Measurements from ENCODE around the gene GPER1. TPM values are rescaled to one million over a fixed set of nuclear protein-coding genes. Genes with fewer than 3 reads are reported as not detected.

GPER1 gene
- total RNA-seq, 1 experiment from 2014 or later: 4.9 TPM

DNA sequence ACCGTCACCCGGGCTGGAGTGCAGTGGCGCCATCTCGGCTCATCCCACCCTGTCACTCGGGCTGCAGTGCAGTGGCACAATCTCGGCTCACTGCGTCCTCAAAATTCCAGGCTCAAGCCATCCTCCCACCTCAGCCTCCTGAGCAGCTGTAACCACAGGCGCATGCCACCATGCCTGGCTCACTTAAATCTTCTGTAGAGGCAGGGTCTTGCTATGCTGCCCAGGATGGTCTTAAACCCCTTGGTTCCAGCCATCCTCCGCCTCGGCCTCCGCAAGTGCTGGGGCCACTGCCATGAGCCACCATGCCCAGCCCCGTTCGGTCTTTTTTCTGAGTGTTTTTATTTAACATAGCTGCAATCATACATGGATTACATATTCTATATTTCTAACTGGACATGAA, 41.5 kb downstream of the GPER1 start:
- Histone ChIP-seq H2AFZ (ENCODE audit: low read length) (no peak overlapping the region), H3K36me3 (ENCODE audit: low read depth, low read length) (peaks cover 2% of the 10 kb centered on the region; the same call in 1 of the 2 replicates), H3K4me3 (ENCODE audit: low read length) (no peak overlapping the region), H3K27ac (ENCODE audit: low read length) (no peak overlapping the region), H4K20me1 (ENCODE audit: low read length) (no peaks in the 10 kb centered on the region), H3F3A (ENCODE audit: low read length, unreplicated experiment) (no peaks in the 10 kb centered on the region), H3K9me2 (replicated peaks; ENCODE audit: low read length) (no peaks in the 10 kb centered on the region), H3K79me2 (ENCODE audit: low read length) (peaks cover 25% of the 10 kb centered on the region), H3K4me2 (ENCODE audit: low read length) (no peak overlapping the region), H3K27me3 (ENCODE audit: low read length) (no peaks in the 10 kb centered on the region), H3K4me1 (ENCODE audit: insufficient read depth, low read length) (no peaks in the 10 kb centered on the region), H3K9me3 (ENCODE audit: low read length) (no peaks in the 10 kb centered on the region), H3K9ac (ENCODE audit: low read length) (no peak overlapping the region)
- ChIA-PET CTCF (no interaction called here), POLR2A (ENCODE audit: unreplicated experiment) (no interaction called here)
- intact Hi-C loops (cut with micrococcal nuclease): no loop called here
- BruUV-seq (replicated peaks): no TSS peak
- TF ChIP-seq EZH2phosphoT487 (IDR thresholded peaks at IDR 0.05; ENCODE audit: borderline replicate concordance, low read length): no peak
- TF ChIP-seq EZH2 (IDR thresholded peaks at IDR 0.05; ENCODE audit: low read length, unreplicated experiment): no peak
- TF ChIP-seq, protein P1, sequence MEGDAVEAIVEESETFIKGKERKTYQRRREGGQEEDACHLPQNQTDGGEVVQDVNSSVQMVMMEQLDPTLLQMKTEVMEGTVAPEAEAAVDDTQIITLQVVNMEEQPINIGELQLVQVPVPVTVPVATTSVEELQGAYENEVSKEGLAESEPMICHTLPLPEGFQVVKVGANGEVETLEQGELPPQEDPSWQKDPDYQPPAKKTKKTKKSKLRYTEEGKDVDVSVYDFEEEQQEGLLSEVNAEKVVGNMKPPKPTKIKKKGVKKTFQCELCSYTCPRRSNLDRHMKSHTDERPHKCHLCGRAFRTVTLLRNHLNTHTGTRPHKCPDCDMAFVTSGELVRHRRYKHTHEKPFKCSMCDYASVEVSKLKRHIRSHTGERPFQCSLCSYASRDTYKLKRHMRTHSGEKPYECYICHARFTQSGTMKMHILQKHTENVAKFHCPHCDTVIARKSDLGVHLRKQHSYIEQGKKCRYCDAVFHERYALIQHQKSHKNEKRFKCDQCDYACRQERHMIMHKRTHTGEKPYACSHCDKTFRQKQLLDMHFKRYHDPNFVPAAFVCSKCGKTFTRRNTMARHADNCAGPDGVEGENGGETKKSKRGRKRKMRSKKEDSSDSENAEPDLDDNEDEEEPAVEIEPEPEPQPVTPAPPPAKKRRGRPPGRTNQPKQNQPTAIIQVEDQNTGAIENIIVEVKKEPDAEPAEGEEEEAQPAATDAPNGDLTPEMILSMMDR (conservative IDR thresholded peaks at IDR 0.05; ENCODE audit: low read depth, low read length): no peak
- no peak for DNase-seq
- no peak for ATAC-seq

DNA sequence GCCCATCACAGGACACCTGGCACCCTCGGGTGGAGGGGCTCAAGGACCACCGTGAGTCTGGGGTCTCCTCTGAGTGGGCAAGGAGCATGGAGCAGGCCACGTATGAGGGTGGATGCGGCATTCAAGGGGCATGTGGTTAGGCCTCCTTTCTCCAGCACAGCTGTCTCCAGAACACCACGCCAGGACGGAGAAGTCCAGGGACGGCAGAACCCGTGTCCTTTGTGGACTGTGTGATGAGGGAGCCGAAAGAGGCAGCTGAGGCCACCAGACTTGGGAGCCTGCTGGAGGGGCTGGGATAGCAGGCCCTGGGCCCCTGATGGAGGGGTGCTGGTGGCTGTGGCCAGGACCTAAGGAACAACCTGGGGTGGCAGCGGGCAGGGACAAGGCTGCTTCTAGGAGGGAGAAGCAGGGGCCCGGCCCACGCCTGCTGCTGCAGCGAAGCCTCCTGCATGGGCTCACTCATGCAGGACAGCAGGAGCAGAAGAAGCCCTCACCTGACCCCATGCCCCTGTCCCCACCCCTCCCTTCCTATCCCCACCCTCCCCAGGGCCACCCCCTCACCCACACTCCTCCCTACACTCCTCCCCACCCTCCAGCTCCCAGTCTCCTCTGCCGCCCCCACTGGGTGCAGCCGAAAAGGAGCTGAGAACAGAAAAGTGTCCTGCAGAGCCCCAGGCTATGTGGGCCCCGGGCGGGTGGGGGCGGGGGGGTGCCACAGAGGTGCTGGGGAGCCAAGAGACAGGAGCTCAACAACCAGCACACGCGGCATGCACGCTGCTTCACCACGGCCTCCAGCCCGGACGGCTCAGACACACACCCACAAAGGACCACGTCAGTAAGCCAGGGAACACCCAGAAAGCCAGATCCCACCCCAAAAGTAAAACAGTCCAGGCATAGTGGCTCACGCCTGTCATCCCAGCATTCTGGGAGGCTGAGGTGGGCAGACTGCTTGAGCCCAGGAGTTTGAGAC, 42.4 kb downstream of the GPER1 start:
- Histone ChIP-seq H2AFZ (ENCODE audit: low read length) (no peak overlapping the region), H3K9me2 (replicated peaks; ENCODE audit: low read length) (no peaks in the 10 kb centered on the region), H3F3A (ENCODE audit: low read length, unreplicated experiment) (no peaks in the 10 kb centered on the region), H3K9ac (ENCODE audit: low read length) (no peak overlapping the region), H3K9me3 (ENCODE audit: low read length) (no peaks in the 10 kb centered on the region), H3K4me3 (ENCODE audit: low read length) (no peak overlapping the region), H3K36me3 (ENCODE audit: low read depth, low read length) (peaks cover 2% of the 10 kb centered on the region; the same call in 1 of the 2 replicates), H3K27me3 (ENCODE audit: low read length) (no peaks in the 10 kb centered on the region), H3K4me2 (ENCODE audit: low read length) (no peak overlapping the region), H3K79me2 (ENCODE audit: low read length) (peaks cover 31% of the 10 kb centered on the region), H4K20me1 (ENCODE audit: low read length) (no peaks in the 10 kb centered on the region), H3K4me1 (ENCODE audit: insufficient read depth, low read length) (no peaks in the 10 kb centered on the region), H3K27ac (ENCODE audit: low read length) (no peak overlapping the region)
- intact Hi-C loops (cut with micrococcal nuclease): no loop called here
- no peak for DNase-seq
- no peak for ATAC-seq
- no TSS peak for BruUV-seq (replicated peaks)
- ChIA-PET CTCF (interaction anchor here (0.6 kb wide), 1 partner anchor 137 kb away, joined by 3 read pairs; no protein-coding TSS in a partner anchor), POLR2A (ENCODE audit: unreplicated experiment) (no interaction called here)
- no peak for TF ChIP-seq EZH2 (IDR thresholded peaks at IDR 0.05; ENCODE audit: low read length, unreplicated experiment)
- TF ChIP-seq, protein P1 (conservative IDR thresholded peaks at IDR 0.05; ENCODE audit: low read depth, low read length): no peak
- no peak for TF ChIP-seq EZH2phosphoT487 (IDR thresholded peaks at IDR 0.05; ENCODE audit: borderline replicate concordance, low read length)

All from PC-3 (cell line).